ENCODE measurements around the gene PALB2. TPM values are rescaled to one million over a fixed set of nuclear protein-coding genes. Genes with fewer than 3 reads are reported as not detected.

Gene PALB2
- 24.6 TPM for polyA plus RNA-seq (ENCODE audit: insufficient read length)
- long read RNA-seq, donor 1, full-length matches to known transcripts = 2 of 2 reads
- long read RNA-seq, donor 1, partial matches to known transcripts = 0 of 2 reads
- long read RNA-seq, donor 1, other reads (novel, unspliced or antisense) = 0 of 2 reads
- long read RNA-seq, donor 2, full-length matches to known transcripts = 1 of 1 reads
- long read RNA-seq, donor 2, partial matches to known transcripts = 0 of 1 reads
- long read RNA-seq, donor 2, other reads (novel, unspliced or antisense) = 0 of 1 reads
- long read RNA-seq, donor 3, full-length matches to known transcripts = 1 of 1 reads
- long read RNA-seq, donor 3, partial matches to known transcripts = 0 of 1 reads
- long read RNA-seq, donor 3, other reads (novel, unspliced or antisense) = 0 of 1 reads
- long read RNA-seq, donor 4 = 0 reads
- long read RNA-seq, donor 5, full-length matches to known transcripts = 3 of 3 reads
- long read RNA-seq, donor 5, partial matches to known transcripts = 0 of 3 reads
- long read RNA-seq, donor 5, other reads (novel, unspliced or antisense) = 0 of 3 reads
- long read RNA-seq, donor 6, partial matches to known transcripts = 6 of 24 reads
- long read RNA-seq, donor 6, other reads (novel, unspliced or antisense) = 17 of 24 reads
- long read RNA-seq, donor 7 = 0 reads
- long read RNA-seq, donor 8 = 0 reads

DNA sequence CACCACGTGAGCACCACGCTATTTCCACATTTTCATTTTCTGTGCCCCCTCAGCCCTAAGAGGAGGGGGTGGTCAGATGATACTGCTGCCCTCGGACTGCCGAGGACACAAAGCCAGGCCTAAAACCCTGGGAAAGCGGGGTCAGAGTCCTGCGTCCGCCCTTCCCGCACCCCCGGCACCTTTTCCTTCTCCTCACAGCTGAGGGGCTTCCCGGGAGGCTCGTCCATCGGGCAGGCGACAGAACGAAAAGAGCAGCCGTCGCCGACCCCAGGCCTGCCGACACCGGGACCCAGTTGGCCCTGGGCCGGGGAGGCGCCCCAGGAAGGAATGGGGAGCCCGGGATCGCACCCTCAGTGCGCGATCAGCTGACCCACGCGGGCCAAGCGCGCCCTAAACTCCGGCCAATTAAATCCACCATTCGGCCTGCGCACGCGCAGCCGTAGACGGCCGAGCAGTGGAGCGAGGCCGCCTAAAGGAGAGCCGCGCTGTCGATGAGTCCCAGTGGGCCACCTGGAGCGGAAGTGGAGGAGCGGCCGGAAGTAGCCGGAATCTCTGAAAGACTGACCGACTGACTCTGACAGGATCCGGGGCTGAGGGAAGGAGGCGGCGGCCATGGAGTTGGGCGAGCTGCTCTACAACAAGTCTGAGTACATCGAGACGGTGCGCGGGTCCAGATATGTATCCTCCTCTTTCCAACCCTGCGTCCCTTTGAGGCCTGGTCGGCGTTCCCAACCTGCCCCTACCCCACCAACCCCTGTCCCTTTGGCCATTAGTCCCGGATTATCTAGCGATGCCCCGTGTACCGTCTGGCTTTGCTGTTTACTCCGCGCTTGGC, at the start of gene PALB2, which contains the start of gene DCTN5:
PALB2 (minus strand) TSS at position 380 of the 835 bp plus-strand sequence; CDS start at position 227, 153 bp downstream.
DCTN5 (plus strand) TSS at position 536 of the 835 bp plus-strand sequence; CDS start at position 613, 77 bp downstream.
- peak; percentile 91 for DNase-seq

DNA sequence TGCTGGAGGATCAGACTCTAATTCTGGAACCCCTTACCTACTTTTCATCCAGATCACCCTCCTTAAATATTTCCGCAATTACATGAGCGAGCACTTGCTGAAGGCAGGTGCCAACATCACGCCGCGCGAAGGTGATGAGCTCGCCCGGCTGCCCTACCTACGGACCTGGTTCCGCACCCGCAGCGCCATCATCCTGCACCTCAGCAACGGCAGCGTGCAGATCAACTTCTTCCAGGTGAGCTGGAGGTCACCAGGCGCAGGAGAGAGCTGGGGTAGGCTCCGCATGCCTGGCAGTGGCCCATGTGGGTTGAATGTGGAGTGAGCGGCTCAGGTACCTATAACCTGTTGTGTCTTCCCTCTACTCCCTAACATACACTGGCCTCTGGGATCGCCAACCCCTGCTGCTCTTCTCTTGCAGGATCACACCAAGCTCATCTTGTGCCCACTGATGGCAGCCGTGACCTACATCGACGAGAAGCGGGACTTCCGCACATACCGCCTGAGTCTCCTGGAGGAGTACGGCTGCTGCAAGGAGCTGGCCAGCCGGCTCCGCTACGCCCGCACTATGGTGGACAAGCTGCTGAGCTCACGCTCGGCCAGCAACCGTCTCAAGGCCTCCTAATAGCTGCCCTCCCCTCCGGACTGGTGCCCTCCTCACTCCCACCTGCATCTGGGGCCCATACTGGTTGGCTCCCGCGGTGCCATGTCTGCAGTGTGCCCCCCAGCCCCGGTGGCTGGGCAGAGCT, 48.5 kb upstream of the PALB2 start:
- no peak for DNase-seq

DNA sequence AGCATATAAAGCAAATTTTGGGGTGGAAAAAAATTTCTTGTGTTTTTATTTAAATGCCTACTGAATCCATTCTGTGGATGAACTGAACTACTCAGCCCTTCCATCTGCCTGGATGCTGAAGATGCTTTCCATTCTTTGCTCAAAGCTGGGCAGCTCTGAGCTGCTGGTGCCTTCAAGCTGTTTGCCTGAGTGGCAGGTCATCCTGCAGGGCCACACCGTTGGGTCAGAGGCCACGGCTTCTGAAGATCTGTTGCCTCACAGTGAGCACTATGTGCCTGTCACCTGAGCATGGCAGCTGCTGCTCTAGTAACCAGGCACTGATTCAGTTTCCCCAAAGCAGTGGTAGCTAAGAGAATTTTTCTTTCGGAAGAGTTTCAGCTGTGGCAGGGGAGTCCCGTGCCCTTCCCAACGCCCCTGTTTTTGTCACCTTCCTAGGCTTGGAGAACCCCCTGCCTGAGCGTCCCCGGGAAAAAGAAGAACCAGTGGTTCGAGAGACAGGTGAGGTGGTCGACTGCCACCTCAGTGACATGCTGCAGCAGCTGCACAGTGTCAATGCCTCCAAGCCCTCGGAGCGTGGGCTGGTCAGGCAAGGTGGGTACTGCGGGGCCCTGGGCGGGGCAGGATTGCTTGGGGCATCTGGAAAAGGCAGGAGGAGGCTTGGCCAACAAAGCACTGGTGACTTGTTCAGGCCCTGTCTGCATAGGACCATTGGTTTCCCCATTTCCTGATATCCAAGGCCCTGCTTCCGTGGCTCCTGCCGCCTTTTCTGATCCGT, 46.1 kb upstream of the PALB2 start:
- DNase-seq = no peak

DNA sequence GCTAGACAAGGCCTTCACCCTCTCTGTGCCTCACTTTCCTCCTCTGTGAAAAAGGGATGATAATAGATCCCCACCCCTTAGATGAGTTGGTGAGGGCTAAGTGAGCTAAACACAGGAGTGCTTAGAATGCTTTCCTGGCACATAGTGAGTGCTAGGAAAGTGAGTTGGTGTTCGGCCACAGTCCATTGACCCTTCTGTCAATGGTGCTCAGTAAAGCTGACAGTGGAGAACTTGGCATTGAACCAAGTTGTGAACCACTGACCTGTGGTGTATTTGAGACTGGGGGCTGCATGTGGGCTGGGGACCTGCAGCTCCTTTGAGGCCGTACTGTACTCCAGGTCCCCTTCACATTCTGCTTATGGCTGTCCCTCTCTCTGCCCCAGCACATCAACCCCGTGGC, 42.4 kb upstream of the PALB2 start:
- no peak for DNase-seq

- no peak for DNase-seq
Measured at GRCh38 chr16:23682181-23682580, 41.1 kb upstream of the PALB2 start.

DNA sequence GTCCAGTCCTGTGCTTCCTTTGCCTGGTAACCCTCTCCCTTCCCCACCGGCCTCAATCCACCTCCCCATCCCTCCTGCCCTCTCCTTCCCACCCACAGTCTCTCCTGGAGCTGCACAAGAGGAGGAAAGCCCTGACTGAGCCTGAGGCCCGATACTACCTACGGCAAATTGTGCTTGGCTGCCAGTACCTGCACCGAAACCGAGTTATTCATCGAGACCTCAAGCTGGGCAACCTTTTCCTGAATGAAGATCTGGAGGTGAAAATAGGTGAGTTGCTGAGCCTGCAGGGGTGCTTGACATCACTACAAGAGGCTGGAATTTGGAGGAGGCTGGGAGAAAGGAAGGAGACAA, 38.9 kb upstream of the PALB2 start:
- no peak for DNase-seq

GRCh38 chr16:23679274-23679985, 38.3 kb upstream of the PALB2 start:
- no peak for DNase-seq

DNA sequence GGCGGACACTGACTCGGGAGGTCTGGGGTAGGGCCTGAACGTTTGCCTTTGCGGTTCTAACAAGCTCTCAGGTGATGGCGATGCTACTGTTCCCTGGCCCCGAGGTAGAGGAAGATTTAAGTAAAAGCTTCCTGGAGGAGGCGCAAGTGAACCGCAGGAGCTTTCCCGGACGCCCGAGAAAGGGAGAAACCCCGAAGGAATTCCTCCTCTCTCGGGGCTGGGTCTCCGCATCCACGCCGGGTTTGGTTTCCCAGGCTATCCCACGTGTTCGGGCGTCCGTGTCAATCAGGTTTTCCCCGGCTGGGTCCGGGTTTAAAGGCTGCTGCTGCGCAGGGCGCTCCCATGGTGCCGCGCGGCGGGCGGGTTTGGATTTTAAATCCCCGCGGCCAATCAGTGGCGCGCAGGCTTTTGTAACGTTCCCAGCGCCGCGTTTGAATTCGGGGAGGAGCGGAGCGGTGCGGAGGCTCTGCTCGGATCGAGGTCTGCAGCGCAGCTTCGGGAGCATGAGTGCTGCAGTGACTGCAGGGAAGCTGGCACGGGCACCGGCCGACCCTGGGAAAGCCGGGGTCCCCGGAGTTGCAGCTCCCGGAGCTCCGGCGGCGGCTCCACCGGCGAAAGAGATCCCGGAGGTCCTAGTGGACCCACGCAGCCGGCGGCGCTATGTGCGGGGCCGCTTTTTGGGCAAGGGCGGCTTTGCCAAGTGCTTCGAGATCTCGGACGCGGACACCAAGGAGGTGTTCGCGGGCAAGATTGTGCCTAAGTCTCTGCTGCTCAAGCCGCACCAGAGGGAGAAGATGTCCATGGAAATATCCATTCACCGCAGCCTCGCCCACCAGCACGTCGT, 37.5 kb upstream of the PALB2 start, which contains the start of gene PLK1:
PLK1 (plus strand) TSS at position 460 of the 844 bp plus-strand sequence; CDS start at position 504, 44 bp downstream.
- peak; percentile 88 for DNase-seq

DNA sequence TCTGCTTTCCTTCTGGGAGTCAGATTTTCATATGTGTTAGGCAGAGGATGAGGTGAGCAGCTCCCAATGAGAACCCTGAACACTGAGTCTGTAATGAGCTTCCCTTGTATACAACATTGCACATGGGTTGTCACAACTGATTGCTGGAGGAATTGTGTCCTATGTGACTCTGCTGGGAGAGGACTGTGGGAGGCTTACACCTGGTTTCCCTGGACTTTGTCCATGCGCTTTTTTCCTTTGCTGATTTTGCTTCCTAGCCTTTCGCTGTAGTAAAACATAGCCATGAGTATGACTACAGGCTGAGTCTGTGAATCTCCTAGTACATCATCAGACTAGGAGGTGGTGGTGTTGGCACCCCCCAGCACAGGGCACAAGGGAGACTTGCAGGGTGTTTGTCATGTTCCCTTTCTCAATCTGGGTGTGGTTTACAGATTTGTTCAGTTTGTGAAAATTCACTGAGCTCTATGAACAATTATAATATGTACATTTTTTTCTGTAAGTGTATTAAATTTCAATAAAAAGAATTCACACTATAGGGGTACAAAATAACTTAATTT, 35.9 kb upstream of the PALB2 start:
- no peak for DNase-seq

GRCh38 chr16:23673971-23674614, 33.0 kb upstream of the PALB2 start:
- DNase-seq = no peak

- DNase-seq = no peak
Measured at GRCh38 chr16:23670137-23670776, 29.1 kb upstream of the PALB2 start.

GRCh38 chr16:23668873-23669272, 27.8 kb upstream of the PALB2 start:
- no peak for DNase-seq

- no peak for DNase-seq
Measured at GRCh38 chr16:23668225-23668624, 27.1 kb upstream of the PALB2 start.

DNA sequence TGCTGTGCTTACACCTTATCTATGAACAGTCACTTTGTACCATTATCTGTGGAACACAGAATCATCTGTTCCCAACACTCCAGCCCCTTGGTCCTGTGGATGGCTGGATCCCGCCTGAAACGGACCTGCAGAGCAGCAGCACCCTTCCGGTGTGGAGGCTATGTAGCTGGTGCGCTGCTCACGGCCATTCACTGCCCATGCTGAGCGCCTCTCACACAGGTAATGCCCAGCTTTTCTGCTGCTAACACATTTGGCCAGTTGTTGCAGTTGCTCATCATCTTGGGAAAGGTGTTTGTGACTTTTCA, 26.2 kb upstream of the PALB2 start:
- DNase-seq = no peak

GRCh38 chr16:23666571-23667354, 25.7 kb upstream of the PALB2 start:
- no peak for DNase-seq

DNA sequence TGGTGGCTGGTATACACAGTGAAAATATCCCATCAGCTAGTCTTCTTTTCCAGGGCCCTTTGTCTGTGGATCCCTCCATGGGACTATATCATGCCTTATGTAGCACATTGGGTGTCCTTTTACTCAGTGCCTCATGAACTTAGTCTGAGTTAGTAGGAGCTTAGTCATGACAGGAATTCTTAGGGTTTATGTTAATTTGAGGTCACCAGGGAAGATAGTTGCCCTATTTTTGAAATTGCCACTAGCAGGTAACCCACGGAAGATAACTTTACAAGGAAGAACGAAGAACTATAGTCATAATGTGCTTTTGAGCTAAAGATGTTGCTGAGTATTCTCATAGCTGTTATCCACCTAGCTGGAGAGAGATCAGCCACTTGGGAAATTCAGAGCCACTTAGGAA, 22.8 kb upstream of the PALB2 start:
- no peak for DNase-seq

GRCh38 chr16:23651943-23652468, 10.9 kb upstream of the PALB2 start:
- no peak for DNase-seq
